Measurements from ENCODE around the gene TPI1. TPM values are rescaled to one million over a fixed set of nuclear protein-coding genes. Genes with fewer than 3 reads are reported as not detected.

Gene TPI1
- 571 and 614 TPM in 2 replicates for total RNA-seq
- 891 and 918 TPM in 2 replicates for polyA plus RNA-seq

- Histone ChIP-seq H3K4me2 (peak within 1 kb of the TSS; percentile 84), H3K9me2 (replicated peaks; ENCODE audit: insufficient read depth) (no peaks in the 10 kb centered on the region), H3K27ac (peak within 1 kb of the TSS; percentile 97), H3K36me3 (replicated peaks; ENCODE audit: insufficient read depth, low read depth) (no peaks in the 10 kb centered on the region), H3K9me3 (ENCODE audit: low read depth) (no peaks in the 10 kb centered on the region), H3K79me2 (peaks cover 36% of the 10 kb centered on the region), H3K27me3 (no peaks in the 10 kb centered on the region), H4K20me1 (ENCODE audit: insufficient read depth, poor library complexity, severe bottlenecking) (peaks cover 21% of the 10 kb centered on the region), H3K4me3 (peak within 1 kb of the TSS; percentile 94), H2AFZ (peak within 1 kb of the TSS; percentile 37), H3K4me1 (ENCODE audit: insufficient read depth) (peaks cover 23% of the 10 kb centered on the region)
- peak; percentile 94 for DNase-seq (ENCODE audit: low spot score)
- TF ChIP-seq CTCF (IDR thresholded peaks at IDR 0.05; ENCODE audit: poor library complexity): no peak
- no peak for TF ChIP-seq EZH2phosphoT487 (IDR thresholded peaks at IDR 0.05; ENCODE audit: low read depth, severe bottlenecking, unreplicated experiment)
- TF ChIP-seq EZH2 (IDR thresholded peaks at IDR 0.05; ENCODE audit: borderline replicate concordance): no peak
- 4% methylated on average over 39 of the region's 86 CpGs for WGBS (ENCODE audit: low lambda C conversion rate, missing lambda C conversion rate)
Measured at GRCh38 chr12:6867413-6868210, at the start of gene TPI1. Gene TPI1, plus strand, starts transcription at chr12:6867531. Its CDS starts 36 bp downstream, at chr12:6867567.

GRCh38 chr12:6817662-6818157 is 49.6 kb upstream of the TPI1 start:
- 96% methylated on average over 18 of the region's 20 CpGs for WGBS (ENCODE audit: low lambda C conversion rate, missing lambda C conversion rate)
- DNase-seq (ENCODE audit: low spot score): no peak
- Histone ChIP-seq H3K9me3 (ENCODE audit: low read depth) (no peaks in the 10 kb centered on the region), H3K27ac (no peak overlapping the region), H3K79me2 (no peaks in the 10 kb centered on the region), H2AFZ (no peak overlapping the region), H3K4me2 (no peak overlapping the region), H3K36me3 (replicated peaks; ENCODE audit: insufficient read depth, low read depth) (no peaks in the 10 kb centered on the region), H3K4me3 (no peak overlapping the region), H4K20me1 (ENCODE audit: insufficient read depth, poor library complexity, severe bottlenecking) (no peaks in the 10 kb centered on the region), H3K4me1 (ENCODE audit: insufficient read depth) (peaks cover 10% of the 10 kb centered on the region), H3K27me3 (peaks cover 1% of the 10 kb centered on the region), H3K9me2 (replicated peaks; ENCODE audit: insufficient read depth) (no peaks in the 10 kb centered on the region)
- TF ChIP-seq CTCF (IDR thresholded peaks at IDR 0.05; ENCODE audit: poor library complexity) (no peak), EZH2 (IDR thresholded peaks at IDR 0.05; ENCODE audit: borderline replicate concordance) (no peak), EZH2phosphoT487 (IDR thresholded peaks at IDR 0.05; ENCODE audit: low read depth, severe bottlenecking, unreplicated experiment) (no peak)

- no peaks in the 10 kb centered on the region for H3K79me2 ChIP-seq
- H3K27me3 ChIP-seq: peaks cover 5% of the 10 kb centered on the region
- H3K4me1 ChIP-seq (ENCODE audit: insufficient read depth): peaks cover 10% of the 10 kb centered on the region
- TF ChIP-seq CTCF (IDR thresholded peaks at IDR 0.05; ENCODE audit: poor library complexity): no peak
- no peak for TF ChIP-seq EZH2 (IDR thresholded peaks at IDR 0.05; ENCODE audit: borderline replicate concordance)
- no peak for TF ChIP-seq EZH2phosphoT487 (IDR thresholded peaks at IDR 0.05; ENCODE audit: low read depth, severe bottlenecking, unreplicated experiment)
- WGBS (ENCODE audit: low lambda C conversion rate, missing lambda C conversion rate): 44% methylated on average over 8 of the region's 10 CpGs
- no peaks in the 10 kb centered on the region for H4K20me1 ChIP-seq (ENCODE audit: insufficient read depth, poor library complexity, severe bottlenecking)
- no peak overlapping the region for H3K27ac ChIP-seq
- peak; percentile 20 for DNase-seq (ENCODE audit: low spot score)
- no peak overlapping the region for H2AFZ ChIP-seq
- H3K9me3 ChIP-seq (ENCODE audit: low read depth): no peaks in the 10 kb centered on the region
- H3K36me3 ChIP-seq (replicated peaks; ENCODE audit: insufficient read depth, low read depth): no peaks in the 10 kb centered on the region
- H3K4me3 ChIP-seq: no peak overlapping the region
- H3K4me2 ChIP-seq: no peak overlapping the region
- H3K9me2 ChIP-seq (replicated peaks; ENCODE audit: insufficient read depth): no peaks in the 10 kb centered on the region
Measured at GRCh38 chr12:6818222-6818621, 49.1 kb upstream of the TPI1 start.

Measured in hepatocyte (in vitro differentiated cells).